MM.1S (cell line): ENCODE results near the gene NRXN3.

Experiments used
- CTCF ChIP-seq: fragments of 300-600 bp; sonication (generic); IDR thresholded peaks from 2 replicates; pipeline ENCODE4 v1.5.1; 2016; ENCODE audit warnings: antibody characterized with exemption, low read length, mixed read lengths
- EZH2phosphoT487 ChIP-seq: fragments of 300-600 bp; sonication (generic); IDR thresholded peaks from 2 replicates; pipeline ENCODE4 v1.6.1; 2018; ENCODE audit warnings: antibody characterized with exemption, low read length

DNA sequence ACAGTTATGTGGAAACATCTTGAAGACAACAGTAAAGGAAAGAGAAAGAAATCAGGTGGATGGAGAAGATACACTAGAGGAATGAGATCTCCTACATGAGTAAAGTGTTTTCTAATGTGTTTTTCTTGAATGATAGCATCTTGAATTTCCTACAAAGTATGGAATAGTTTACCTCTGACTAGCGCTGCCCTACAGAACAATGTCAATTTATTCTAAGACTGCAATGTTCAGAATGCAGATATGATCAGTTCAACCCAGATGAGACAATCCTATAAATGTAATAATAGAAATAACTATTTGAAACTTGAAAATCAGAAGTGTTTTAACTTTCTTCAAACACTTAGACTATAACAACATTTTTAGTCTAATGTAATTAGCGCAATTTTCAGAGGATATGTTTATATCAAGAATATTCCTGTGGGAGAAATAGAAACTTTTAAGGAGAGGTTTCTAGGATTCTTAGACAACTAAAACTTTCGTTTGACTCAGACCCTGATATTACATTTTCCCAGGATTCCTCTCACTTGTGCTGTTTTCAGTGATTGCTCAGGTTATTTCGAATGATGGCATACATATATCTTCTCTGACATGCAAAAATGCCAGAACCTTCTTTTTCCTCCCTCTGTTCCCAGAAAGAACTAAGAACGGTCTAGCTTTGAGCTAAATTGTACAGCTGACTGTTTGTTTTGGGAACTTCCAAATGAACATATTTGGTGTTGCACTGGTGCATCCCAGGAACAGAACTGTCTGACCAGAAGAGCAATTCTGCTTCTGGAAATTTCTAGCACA lies 1023.7 kb downstream of the NRXN3 start:
- TF ChIP-seq CTCF (no peak), EZH2phosphoT487 (no peak)
